Right renal pelvis (tissue), 4 donors: Measurements from ENCODE around the gene RGS3. TPM values are rescaled to one million over a fixed set of nuclear protein-coding genes. Genes with fewer than 3 reads are reported as not detected.

Source experiments
- DNase-seq, 4 donors: peaks; one replicate each; pipeline ENCODE4 v3.0.0-alpha.2; 2013; ENCODE audit warnings: low read depth in 4 of 4, low spot score in 3 of 4, missing footprints in 1 of 4
- polyA plus RNA-seq, 4 donors: library from polyadenylated mRNA; unstranded; fragments of 120-200 nt; gene quantifications; one replicate each; pipeline ENCODE4 v1.2.1, GENCODE V29; 2013; ENCODE audit not compliant: insufficient read length in 4 of 4

The RGS3 gene
- polyA plus RNA-seq, 4 donors = 43.4 to 49.3 (median 45.9) TPM

DNA sequence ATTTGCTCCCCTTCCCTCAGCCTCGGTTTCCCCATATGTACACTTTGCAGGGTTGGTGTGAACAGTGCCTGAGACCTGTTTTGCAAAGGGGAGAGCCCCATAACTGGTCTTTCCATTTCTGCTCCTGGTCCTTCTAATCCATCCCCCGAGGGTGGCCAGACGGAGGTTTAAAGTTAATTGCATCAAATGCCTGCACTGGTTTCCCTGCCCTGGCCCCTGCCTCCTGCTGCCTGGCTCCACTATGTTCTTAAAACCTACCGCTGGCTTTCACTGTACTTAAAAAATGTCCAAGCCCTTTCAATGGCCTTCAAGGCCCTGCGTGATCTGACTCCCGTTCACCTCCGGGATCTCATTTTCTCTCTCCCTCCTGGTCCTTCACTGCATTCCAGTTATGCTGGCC lies 183.0 kb downstream of the RGS3 start:
- DNase-seq = no peak

Other genes starting within 250 kb of the RGS3 start
- 10 to 100 TPM; 26.1 to 30.0 (median 29.7) TPM for gene FKBP15, start 242.4 kb upstream of the RGS3 start, polyA plus RNA-seq
- gene SLC31A1, start 242.2 kb upstream of the RGS3 start, polyA plus RNA-seq = 10 to 100 TPM; 25.5 to 29.6 (median 26.6) TPM
- 10 to 100 TPM; 37.7 to 44.5 (median 43.4) TPM for gene CDC26, start 188.2 kb upstream of the RGS3 start, polyA plus RNA-seq
- 10 to 100 TPM; 36.6 to 41.3 (median 38.7) TPM for gene PRPF4, start 188.1 kb upstream of the RGS3 start, polyA plus RNA-seq
- gene RNF183, start 160.4 kb upstream of the RGS3 start, polyA plus RNA-seq = 1 to 10 TPM; 4.9 to 7.5 (median 6.3) TPM
- 1 to 10 TPM; 6.2 to 8.4 (median 7.3) TPM for gene WDR31, start 123.5 kb upstream of the RGS3 start, polyA plus RNA-seq
- gene BSPRY, start 114.2 kb upstream of the RGS3 start, polyA plus RNA-seq = 10 to 100 TPM in 2 of 4 donors, 1 to 10 TPM in 2; 9.2 to 10.3 (median 9.9) TPM
- gene HDHD3, start 86.7 kb upstream of the RGS3 start, polyA plus RNA-seq = 10 to 100 TPM; 30.3 to 40.3 (median 35.5) TPM
- gene ALAD, start 62.4 kb upstream of the RGS3 start, polyA plus RNA-seq = 10 to 100 TPM; 41.6 to 46.7 (median 43.5) TPM
- gene POLE3, start 53.1 kb upstream of the RGS3 start, polyA plus RNA-seq = 10 to 100 TPM; 65.4 to 72.9 (median 69.2) TPM
- gene C9orf43, start 53.0 kb upstream of the RGS3 start, polyA plus RNA-seq = under 1 TPM; 0.47 to 0.99 (median 0.81) TPM